Hepatocyte (in vitro differentiated cells): Measurements from ENCODE around the gene CDK17. TPM values are rescaled to one million over a fixed set of nuclear protein-coding genes. Genes with fewer than 3 reads are reported as not detected.

Experiments
- DNase-seq: peaks from one replicate; pipeline ENCODE4 v3.0.0-alpha.2; 2016; ENCODE audit warnings: low spot score
- H2AFZ ChIP-seq: fragments of 200-600 bp; sonication (generic); 2 replicates; pipeline ENCODE4 v1.6.0; 2016; ENCODE audit warnings: antibody characterized with exemption, mild to moderate bottlenecking
- H3K27ac ChIP-seq: fragments of 200-600 bp; sonication (generic); 2 replicates; pipeline ENCODE4 v1.5.1; 2016; ENCODE audit warnings: mild to moderate bottlenecking
- H3K27me3 ChIP-seq: fragments of 200-600 bp; sonication (generic); 2 replicates; pipeline ENCODE4 v1.6.1; 2016
- H3K36me3 ChIP-seq: fragments of 200-600 bp; sonication (generic); replicated peaks from 2 replicates; pipeline ENCODE4 v1.5.1; 2016; ENCODE audit warnings: low read depth; ENCODE audit not compliant: insufficient read depth
- H3K4me1 ChIP-seq: fragments of 200-600 bp; sonication (generic); 2 replicates; pipeline ENCODE4 v1.5.1; 2016; ENCODE audit warnings: mild to moderate bottlenecking, moderate library complexity; ENCODE audit not compliant: insufficient read depth
- H3K4me2 ChIP-seq: fragments of 200-600 bp; sonication (generic); 2 replicates; pipeline ENCODE4 v1.6.0; 2016
- H3K4me3 ChIP-seq: fragments of 200-600 bp; sonication (generic); 2 replicates; pipeline ENCODE4 v1.5.1; 2016; ENCODE audit warnings: mild to moderate bottlenecking
- H3K79me2 ChIP-seq: fragments of 200-600 bp; sonication (generic); 2 replicates; pipeline ENCODE4 v1.6.0; 2017; ENCODE audit warnings: mild to moderate bottlenecking
- H3K9me2 ChIP-seq: fragments of 200-600 bp; sonication (generic); replicated peaks from 2 replicates; pipeline ENCODE4 v1.6.0; 2017; ENCODE audit warnings: mild to moderate bottlenecking; ENCODE audit not compliant: insufficient read depth
- H3K9me3 ChIP-seq: fragments of 200-600 bp; sonication (generic); 2 replicates; pipeline ENCODE4 v1.5.1; 2016; ENCODE audit warnings: low read depth, mild to moderate bottlenecking
- H4K20me1 ChIP-seq: fragments of 200-600 bp; sonication (generic); 2 replicates; pipeline ENCODE4 v1.6.0; 2016; ENCODE audit warnings: mild to moderate bottlenecking; ENCODE audit not compliant: insufficient read depth, poor library complexity, severe bottlenecking
- EZH2 ChIP-seq: fragments of 200-600 bp; sonication (generic); IDR thresholded peaks from 2 replicates; pipeline ENCODE4 v1.6.1; 2016; ENCODE audit warnings: antibody characterized with exemption, mild to moderate bottlenecking, borderline replicate concordance
- EZH2phosphoT487 ChIP-seq: fragments of 200-600 bp; sonication (generic); IDR thresholded peaks from one replicate; pipeline ENCODE4 v1.6.1; 2018; ENCODE audit warnings: antibody characterized with exemption, mild to moderate bottlenecking, low read depth, moderate library complexity; ENCODE audit not compliant: unreplicated experiment, severe bottlenecking
- WGBS: methylation state at CpG from one replicate; pipeline ENCODE4 v1.1.6; 2016; ENCODE audit warnings: low lambda C conversion rate; ENCODE audit errors: missing lambda C conversion rate; 5-methylcytosine and 5-hydroxymethylcytosine counted together
- polyA plus RNA-seq: library from polyadenylated mRNA; unstranded; fragments of >200 nt; fragmentation: Nextera tagmentation; extraction: Ambion mirVana; gene quantifications from 2 replicates; pipeline ENCODE4 v1.2.1, GENCODE V29; 2016
- total RNA-seq: library from RNA; depleted of rRNA; stranded (reverse); fragments of >200 nt; gene quantifications from 2 replicates; pipeline ENCODE4 v1.2.3, GENCODE V29; 2014
- TF ChIP-seq, protein P1 (sequence below): fragments of 200-600 bp; sonication (generic); IDR thresholded peaks from 2 replicates; pipeline ENCODE4 v1.5.1; 2016; ENCODE audit warnings: antibody characterized with exemption, mild to moderate bottlenecking; ENCODE audit not compliant: poor library complexity

The CDK17 gene
- total and polyA plus RNA-seq, 2 experiments from 2014 or later: 13.8 to 33.1 TPM

DNA sequence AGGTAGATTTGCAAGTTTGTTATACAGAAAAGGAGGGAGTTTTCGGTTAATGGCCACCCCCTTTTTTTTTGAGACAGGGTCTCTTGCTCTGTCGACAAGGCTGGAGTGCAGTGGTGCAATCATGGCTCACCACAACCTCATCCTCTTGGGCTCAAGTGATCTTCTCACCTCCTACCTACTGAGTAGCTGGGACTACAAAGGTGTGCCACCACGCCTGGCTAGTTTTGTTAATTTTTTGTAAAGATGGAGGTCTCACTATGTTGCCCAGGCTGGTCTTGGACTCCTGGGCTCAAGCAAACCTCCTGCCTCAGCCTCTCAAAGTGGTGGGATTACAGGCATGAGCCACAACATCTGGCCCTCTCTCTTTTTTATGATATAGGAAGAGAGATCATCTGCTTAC is 94.6 kb downstream of the CDK17 start:
- 97% methylated on average over 3 of the region's 3 CpGs for WGBS
- no peak overlapping the region for H3K4me2 ChIP-seq
- no peaks in the 10 kb centered on the region for H3K9me3 ChIP-seq

GRCh38 chr12:96303653-96304052 is 96.6 kb downstream of the CDK17 start:
- no peak overlapping the region for H2AFZ ChIP-seq
- H3K79me2 ChIP-seq: peaks cover 2% of the 10 kb centered on the region
- no peaks in the 10 kb centered on the region for H3K4me1 ChIP-seq
- H3K9me2 ChIP-seq: no peaks in the 10 kb centered on the region
- no peaks in the 10 kb centered on the region for H3K27me3 ChIP-seq
- no peaks in the 10 kb centered on the region for H3K36me3 ChIP-seq
- TF ChIP-seq EZH2 (no peak), EZH2phosphoT487 (no peak)
- TF ChIP-seq, protein P1, sequence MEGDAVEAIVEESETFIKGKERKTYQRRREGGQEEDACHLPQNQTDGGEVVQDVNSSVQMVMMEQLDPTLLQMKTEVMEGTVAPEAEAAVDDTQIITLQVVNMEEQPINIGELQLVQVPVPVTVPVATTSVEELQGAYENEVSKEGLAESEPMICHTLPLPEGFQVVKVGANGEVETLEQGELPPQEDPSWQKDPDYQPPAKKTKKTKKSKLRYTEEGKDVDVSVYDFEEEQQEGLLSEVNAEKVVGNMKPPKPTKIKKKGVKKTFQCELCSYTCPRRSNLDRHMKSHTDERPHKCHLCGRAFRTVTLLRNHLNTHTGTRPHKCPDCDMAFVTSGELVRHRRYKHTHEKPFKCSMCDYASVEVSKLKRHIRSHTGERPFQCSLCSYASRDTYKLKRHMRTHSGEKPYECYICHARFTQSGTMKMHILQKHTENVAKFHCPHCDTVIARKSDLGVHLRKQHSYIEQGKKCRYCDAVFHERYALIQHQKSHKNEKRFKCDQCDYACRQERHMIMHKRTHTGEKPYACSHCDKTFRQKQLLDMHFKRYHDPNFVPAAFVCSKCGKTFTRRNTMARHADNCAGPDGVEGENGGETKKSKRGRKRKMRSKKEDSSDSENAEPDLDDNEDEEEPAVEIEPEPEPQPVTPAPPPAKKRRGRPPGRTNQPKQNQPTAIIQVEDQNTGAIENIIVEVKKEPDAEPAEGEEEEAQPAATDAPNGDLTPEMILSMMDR: no peak
- no peak for DNase-seq
- no peaks in the 10 kb centered on the region for H3K9me3 ChIP-seq
- H3K4me2 ChIP-seq: no peak overlapping the region
- no peak overlapping the region for H3K4me3 ChIP-seq
- H4K20me1 ChIP-seq: no peaks in the 10 kb centered on the region
- no peak overlapping the region for H3K27ac ChIP-seq

More for the DNA sequence above, 94.6 kb downstream of the CDK17 start:
- Histone ChIP-seq H3K9me2 (no peaks in the 10 kb centered on the region), H4K20me1 (no peaks in the 10 kb centered on the region), H3K36me3 (no peaks in the 10 kb centered on the region), H3K4me3 (no peak overlapping the region), H3K4me1 (no peaks in the 10 kb centered on the region), H3K27me3 (no peaks in the 10 kb centered on the region), H3K79me2 (peaks cover 7% of the 10 kb centered on the region), H2AFZ (no peak overlapping the region), H3K27ac (no peak overlapping the region)
- no peak for DNase-seq
- no peak for TF ChIP-seq EZH2phosphoT487
- TF ChIP-seq EZH2: no peak
- TF ChIP-seq, protein P1: no peak

DNA sequence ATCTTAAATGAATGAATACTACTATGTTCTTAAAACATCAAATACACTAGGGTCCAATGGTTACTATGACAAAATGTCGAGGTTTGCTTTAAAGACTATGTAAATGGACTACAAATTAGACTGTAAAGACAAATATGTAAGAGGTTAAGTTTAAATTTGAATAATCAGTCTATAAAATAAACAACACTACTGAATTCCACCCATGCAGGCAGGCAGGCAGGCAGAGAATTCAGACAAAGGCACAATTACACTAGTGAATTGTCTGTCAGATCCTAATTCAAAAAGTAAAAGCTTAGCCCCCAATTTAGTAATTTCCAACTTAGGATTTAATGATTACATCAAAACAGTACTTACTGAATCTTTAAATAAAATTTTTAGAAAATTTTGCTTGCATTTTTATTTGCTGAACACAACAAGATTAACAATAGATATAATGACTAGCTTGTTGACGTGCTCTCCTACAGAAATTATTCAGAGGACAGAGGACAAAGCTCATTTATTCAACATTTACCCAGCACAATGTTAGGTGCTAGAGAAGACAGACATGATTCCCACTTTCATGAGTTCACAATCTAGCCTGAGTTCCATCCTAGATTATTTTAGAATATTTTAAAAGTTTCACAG is 97.4 kb downstream of the CDK17 start:
- Histone ChIP-seq H4K20me1 (no peaks in the 10 kb centered on the region), H3K4me3 (no peak overlapping the region), H3K27me3 (no peaks in the 10 kb centered on the region), H3K4me1 (no peaks in the 10 kb centered on the region), H3K79me2 (peaks cover 2% of the 10 kb centered on the region), H3K9me3 (no peaks in the 10 kb centered on the region), H3K9me2 (no peaks in the 10 kb centered on the region), H3K27ac (no peak overlapping the region), H3K36me3 (no peaks in the 10 kb centered on the region), H3K4me2 (no peak overlapping the region), H2AFZ (no peak overlapping the region)
- TF ChIP-seq EZH2phosphoT487 (no peak), EZH2 (no peak)
- TF ChIP-seq, protein P1: no peak
- no peak for DNase-seq
- WGBS: 75% methylated on average over 2 of the region's 2 CpGs

GRCh38 chr12:96301732-96302131 is 98.5 kb downstream of the CDK17 start:
- Histone ChIP-seq H3K27ac (no peak overlapping the region), H2AFZ (no peak overlapping the region), H3K4me2 (no peak overlapping the region), H3K4me1 (no peaks in the 10 kb centered on the region), H3K79me2 (no peaks in the 10 kb centered on the region), H3K9me3 (no peaks in the 10 kb centered on the region), H3K4me3 (no peak overlapping the region), H3K27me3 (no peaks in the 10 kb centered on the region), H3K36me3 (no peaks in the 10 kb centered on the region), H4K20me1 (no peaks in the 10 kb centered on the region), H3K9me2 (no peaks in the 10 kb centered on the region)
- TF ChIP-seq, protein P1: no peak
- TF ChIP-seq EZH2phosphoT487: no peak
- TF ChIP-seq EZH2: no peak
- 96% methylated on average over 4 of the region's 4 CpGs for WGBS
- DNase-seq: no peak
